Measurements from ENCODE around the gene PACSIN1.

Gene PACSIN1

DNA sequence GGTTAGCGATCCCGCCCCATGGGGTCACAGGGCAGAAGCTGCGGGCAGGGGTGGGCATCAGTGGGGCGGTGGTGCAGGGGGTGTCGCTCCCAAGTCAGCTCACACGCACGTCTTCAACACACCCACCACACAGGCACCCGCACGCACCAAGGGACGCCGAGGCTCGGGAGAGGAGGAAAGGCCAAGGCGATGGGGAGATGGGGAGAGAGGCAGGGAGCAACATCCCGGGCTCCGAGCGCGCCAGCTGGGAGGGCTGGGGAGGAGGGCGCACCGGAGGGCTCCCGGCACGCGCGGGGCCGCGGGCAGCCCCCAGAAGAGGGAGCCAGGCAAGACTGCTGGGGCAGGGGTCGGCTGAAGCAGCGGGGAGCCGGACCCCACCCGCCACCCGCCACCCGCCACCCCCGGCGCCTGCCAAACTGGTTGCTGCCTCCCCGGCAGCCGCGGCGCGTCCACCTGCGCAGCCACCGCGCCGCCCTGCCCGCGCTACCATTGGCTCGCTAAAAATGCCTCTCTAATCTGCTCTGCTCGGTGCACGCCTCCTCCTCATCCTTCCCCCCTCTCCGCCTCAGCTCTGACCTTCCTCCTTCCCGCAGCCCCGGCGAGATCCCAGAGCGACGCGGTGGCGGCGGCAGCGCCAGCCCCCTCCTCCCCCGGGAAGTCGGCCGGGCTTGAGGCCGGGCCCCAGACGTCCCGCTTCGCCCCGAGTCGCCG lies at the start of gene PACSIN1:
PACSIN1 (plus strand) TSS at position 546 of the 711 bp plus-strand sequence. CDS start 60,230 bp downstream, outside the sequence.
- H3K9ac ChIP-seq (ENCODE audit: low read length): peak within 1 kb of the TSS; percentile 7
- no peak within 1 kb of the TSS for H3K27ac ChIP-seq (ENCODE audit: low read depth, low read length)
- H3K36me3 ChIP-seq (ENCODE audit: control insufficient read depth, insufficient read depth, low read length): no peaks in the 10 kb centered on the region
- no peaks in the 10 kb centered on the region for H3K9me3 ChIP-seq (ENCODE audit: control insufficient read depth, insufficient read depth, low read depth, low read length)
- peak within 1 kb of the TSS; percentile 66 for H3K4me3 ChIP-seq (ENCODE audit: low read depth, low read length)
- peaks cover 22% of the 10 kb centered on the region for H3K4me1 ChIP-seq (ENCODE audit: control insufficient read depth, insufficient read depth, low read length)
- peaks cover 18% of the 10 kb centered on the region for H3K27me3 ChIP-seq (ENCODE audit: control insufficient read depth, insufficient read depth, low read length)

- no peak overlapping the region for H3K4me3 ChIP-seq (ENCODE audit: low read depth, low read length)
- no peaks in the 10 kb centered on the region for H3K9me3 ChIP-seq (ENCODE audit: control insufficient read depth, insufficient read depth, low read depth, low read length)
- no peaks in the 10 kb centered on the region for H3K4me1 ChIP-seq (ENCODE audit: control insufficient read depth, insufficient read depth, low read length)
- no peak overlapping the region for H3K9ac ChIP-seq (ENCODE audit: low read length)
- H3K27me3 ChIP-seq (ENCODE audit: control insufficient read depth, insufficient read depth, low read length): no peaks in the 10 kb centered on the region
- no peak overlapping the region for H3K27ac ChIP-seq (ENCODE audit: low read depth, low read length)
- H3K36me3 ChIP-seq (ENCODE audit: control insufficient read depth, insufficient read depth, low read length): peaks cover 73% of the 10 kb centered on the region
Observed at GRCh38 chr6:34416877-34417371, 49.0 kb upstream of the PACSIN1 start.

GRCh38 chr6:34418367-34418766 lies 47.5 kb upstream of the PACSIN1 start:
- no peaks in the 10 kb centered on the region for H3K27me3 ChIP-seq (ENCODE audit: control insufficient read depth, insufficient read depth, low read length)
- H3K9me3 ChIP-seq (ENCODE audit: control insufficient read depth, insufficient read depth, low read depth, low read length): no peaks in the 10 kb centered on the region
- H3K9ac ChIP-seq (ENCODE audit: low read length): no peak overlapping the region
- H3K4me1 ChIP-seq (ENCODE audit: control insufficient read depth, insufficient read depth, low read length): no peaks in the 10 kb centered on the region
- H3K36me3 ChIP-seq (ENCODE audit: control insufficient read depth, insufficient read depth, low read length): peaks cover 81% of the 10 kb centered on the region
- H3K27ac ChIP-seq (ENCODE audit: low read depth, low read length): no peak overlapping the region
- H3K4me3 ChIP-seq (ENCODE audit: low read depth, low read length): no peak overlapping the region

- Histone ChIP-seq H3K27me3 (ENCODE audit: control insufficient read depth, insufficient read depth, low read length) (no peaks in the 10 kb centered on the region), H3K9me3 (ENCODE audit: control insufficient read depth, insufficient read depth, low read depth, low read length) (no peaks in the 10 kb centered on the region), H3K27ac (ENCODE audit: low read depth, low read length) (no peak overlapping the region), H3K9ac (ENCODE audit: low read length) (no peak overlapping the region), H3K4me1 (ENCODE audit: control insufficient read depth, insufficient read depth, low read length) (0 out of 2 replicates have a peak, but pooled peaks cover 3% of the 10 kb centered on the region), H3K4me3 (ENCODE audit: low read depth, low read length) (no peak overlapping the region), H3K36me3 (ENCODE audit: control insufficient read depth, insufficient read depth, low read length) (peaks cover 71% of the 10 kb centered on the region)
Observed at GRCh38 chr6:34423254-34423653, 42.6 kb upstream of the PACSIN1 start.

DNA sequence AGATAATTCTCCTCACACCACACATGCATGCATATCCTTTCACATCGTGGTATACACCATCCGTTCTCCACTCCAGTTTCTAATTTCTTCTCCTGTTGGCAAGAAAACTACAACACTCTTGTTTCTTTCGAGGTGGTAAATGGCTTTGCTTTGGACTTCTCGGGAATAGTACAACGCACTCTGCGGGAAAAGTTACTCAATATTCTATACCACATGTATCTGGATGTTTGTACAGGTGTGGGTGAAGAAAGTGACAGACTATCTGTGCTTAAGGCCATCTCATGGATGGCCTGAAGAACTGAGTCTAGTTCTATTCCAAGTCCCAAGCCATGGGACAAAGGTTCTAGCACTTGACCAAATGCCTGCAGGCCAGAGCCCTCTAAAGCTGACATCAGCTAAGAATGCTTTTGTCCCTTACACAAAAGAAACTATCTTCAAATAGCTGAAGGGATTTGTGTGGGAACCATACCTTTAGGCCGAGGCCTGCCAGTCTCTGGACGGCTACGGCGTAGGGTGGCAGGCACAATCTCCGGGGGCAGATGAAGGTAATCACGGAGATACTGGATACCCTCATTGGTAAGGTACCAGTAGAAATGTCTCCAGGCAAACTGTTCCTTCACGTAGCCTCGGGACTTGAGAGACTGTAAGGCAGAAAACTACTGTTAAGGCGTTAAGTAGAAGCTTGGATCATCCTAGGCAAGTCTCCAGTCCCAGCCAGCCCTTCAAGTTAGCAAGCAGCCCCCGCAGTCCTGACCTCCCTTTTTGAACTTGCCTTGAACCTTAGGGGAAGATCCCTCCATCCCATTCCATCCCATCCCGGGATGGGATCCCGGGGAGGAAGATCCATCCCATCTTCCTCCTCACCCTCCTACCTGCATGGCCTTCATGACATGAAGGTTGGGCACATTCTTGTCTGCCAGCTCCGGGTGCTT lies 41.4 kb upstream of the PACSIN1 start:
- peaks cover 59% of the 10 kb centered on the region for H3K36me3 ChIP-seq (ENCODE audit: control insufficient read depth, insufficient read depth, low read length)
- 0 out of 2 replicates have a peak, but pooled peaks cover under 1% of the 10 kb centered on the region for H3K9me3 ChIP-seq (ENCODE audit: control insufficient read depth, insufficient read depth, low read depth, low read length)
- no peaks in the 10 kb centered on the region for H3K27me3 ChIP-seq (ENCODE audit: control insufficient read depth, insufficient read depth, low read length)
- H3K4me1 ChIP-seq (ENCODE audit: control insufficient read depth, insufficient read depth, low read length): 0 out of 2 replicates have a peak, but pooled peaks cover 3% of the 10 kb centered on the region
- peak overlapping the region; percentile 99 for H3K9ac ChIP-seq (ENCODE audit: low read length)
- peak overlapping the region; percentile 97 for H3K27ac ChIP-seq (ENCODE audit: low read depth, low read length)
- peak overlapping the region; percentile 99 for H3K4me3 ChIP-seq (ENCODE audit: low read depth, low read length)

DNA sequence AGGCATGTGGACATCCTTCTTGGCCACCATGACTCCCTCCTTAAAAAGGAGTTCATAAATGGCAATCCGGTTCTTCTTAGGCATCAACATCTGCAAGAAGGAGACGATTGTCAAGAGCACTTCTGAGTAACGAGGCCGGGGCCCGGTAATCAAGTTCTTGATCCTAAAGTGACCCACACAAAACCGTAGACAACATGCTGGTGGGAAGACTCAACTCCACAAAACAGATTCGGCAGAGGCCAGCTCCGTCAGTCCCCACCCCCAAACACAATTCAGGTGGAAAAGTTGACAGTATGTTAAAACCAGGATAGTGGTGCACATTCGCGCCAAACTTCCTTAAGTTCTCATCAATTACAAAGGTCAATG lies 40.8 kb upstream of the PACSIN1 start:
- no peaks in the 10 kb centered on the region for H3K27me3 ChIP-seq (ENCODE audit: control insufficient read depth, insufficient read depth, low read length)
- H3K27ac ChIP-seq (ENCODE audit: low read depth, low read length): peak overlapping the region; percentile 97
- 0 out of 2 replicates have a peak, but pooled peaks cover 3% of the 10 kb centered on the region for H3K4me1 ChIP-seq (ENCODE audit: control insufficient read depth, insufficient read depth, low read length)
- peaks cover 52% of the 10 kb centered on the region for H3K36me3 ChIP-seq (ENCODE audit: control insufficient read depth, insufficient read depth, low read length)
- peak overlapping the region; percentile 99 for H3K4me3 ChIP-seq (ENCODE audit: low read depth, low read length)
- peaks cover 7% of the 10 kb centered on the region; the same call in 1 of the 2 replicates for H3K9me3 ChIP-seq (ENCODE audit: control insufficient read depth, insufficient read depth, low read depth, low read length)
- H3K9ac ChIP-seq (ENCODE audit: low read length): peak overlapping the region; percentile 99

DNA sequence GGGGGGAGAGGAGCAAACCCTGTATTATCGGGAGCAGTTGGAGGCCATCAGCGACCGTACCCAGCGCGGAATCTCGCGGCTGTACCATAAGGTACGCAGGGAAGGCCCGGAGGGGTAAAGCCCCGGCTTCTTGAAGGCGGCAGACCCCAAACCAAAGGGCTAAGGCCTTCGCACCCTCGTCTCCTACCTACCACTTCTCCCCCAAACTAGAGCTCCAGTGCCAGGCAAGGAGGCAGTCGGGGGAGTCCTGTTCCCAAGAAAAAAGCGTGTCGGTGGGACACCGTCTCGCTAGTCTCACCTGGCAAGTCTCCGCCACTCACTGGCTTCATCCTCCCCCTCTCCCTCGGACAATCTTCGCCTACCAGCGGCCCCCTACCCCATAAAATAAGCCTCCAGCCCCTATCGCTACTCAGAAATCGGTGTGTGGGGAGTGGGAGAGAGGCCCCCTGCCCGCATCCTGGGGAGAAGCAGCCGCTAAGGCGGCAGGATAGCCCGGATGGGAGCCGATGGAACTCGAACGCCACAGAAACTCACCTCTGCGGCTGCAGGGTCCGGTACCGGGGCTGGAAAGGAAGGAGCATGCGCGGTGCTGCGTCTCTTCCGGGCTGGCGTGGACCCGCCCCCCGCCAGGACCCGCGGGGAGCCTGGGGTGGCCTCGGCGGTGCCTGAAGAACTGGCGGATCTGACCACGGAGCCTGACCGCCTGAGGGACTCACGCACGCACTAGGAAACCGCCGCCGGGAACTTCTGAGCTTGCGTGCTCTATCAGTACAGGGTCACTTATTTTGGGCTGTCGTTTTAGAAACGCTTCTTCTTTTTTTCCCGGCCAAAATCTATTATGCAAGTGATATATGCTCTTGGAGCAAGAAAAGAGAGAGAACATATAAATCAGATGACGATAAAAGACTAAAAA lies 40.1 kb upstream of the PACSIN1 start, which contains the start of gene RPS10:
RPS10 (minus strand) TSS at position 572 of the 913 bp plus-strand sequence. CDS start 848 bp downstream, outside the sequence.
- Histone ChIP-seq H3K27me3 (ENCODE audit: control insufficient read depth, insufficient read depth, low read length) (no peaks in the 10 kb centered on the region), H3K9ac (ENCODE audit: low read length) (peak within 1 kb of the TSS; percentile 99), H3K36me3 (ENCODE audit: control insufficient read depth, insufficient read depth, low read length) (peaks cover 47% of the 10 kb centered on the region), H3K9me3 (ENCODE audit: control insufficient read depth, insufficient read depth, low read depth, low read length) (peaks cover 12% of the 10 kb centered on the region), H3K4me3 (ENCODE audit: low read depth, low read length) (peak within 1 kb of the TSS; percentile 99), H3K27ac (ENCODE audit: low read depth, low read length) (peak within 1 kb of the TSS; percentile 97), H3K4me1 (ENCODE audit: control insufficient read depth, insufficient read depth, low read length) (0 out of 2 replicates have a peak, but pooled peaks cover 3% of the 10 kb centered on the region)

- Histone ChIP-seq H3K27me3 (ENCODE audit: control insufficient read depth, insufficient read depth, low read length) (no peaks in the 10 kb centered on the region), H3K9ac (ENCODE audit: low read length) (no peak overlapping the region), H3K4me3 (ENCODE audit: low read depth, low read length) (no peak overlapping the region), H3K9me3 (ENCODE audit: control insufficient read depth, insufficient read depth, low read depth, low read length) (peaks cover 33% of the 10 kb centered on the region), H3K4me1 (ENCODE audit: control insufficient read depth, insufficient read depth, low read length) (no peaks in the 10 kb centered on the region), H3K27ac (ENCODE audit: low read depth, low read length) (no peak overlapping the region), H3K36me3 (ENCODE audit: control insufficient read depth, insufficient read depth, low read length) (no peaks in the 10 kb centered on the region)
Observed at GRCh38 chr6:34435916-34436315, 30.0 kb upstream of the PACSIN1 start.

GRCh38 chr6:34436803-34437643 lies 28.9 kb upstream of the PACSIN1 start:
- no peak overlapping the region for H3K27ac ChIP-seq (ENCODE audit: low read depth, low read length)
- no peaks in the 10 kb centered on the region for H3K4me1 ChIP-seq (ENCODE audit: control insufficient read depth, insufficient read depth, low read length)
- H3K27me3 ChIP-seq (ENCODE audit: control insufficient read depth, insufficient read depth, low read length): no peaks in the 10 kb centered on the region
- no peak overlapping the region for H3K4me3 ChIP-seq (ENCODE audit: low read depth, low read length)
- H3K9ac ChIP-seq (ENCODE audit: low read length): no peak overlapping the region
- H3K9me3 ChIP-seq (ENCODE audit: control insufficient read depth, insufficient read depth, low read depth, low read length): peaks cover 24% of the 10 kb centered on the region; the same call in 1 of the 2 replicates
- no peaks in the 10 kb centered on the region for H3K36me3 ChIP-seq (ENCODE audit: control insufficient read depth, insufficient read depth, low read length)
